HG02885 (cell line): ENCODE results near the gene RTKN2.
A peak's percentile ranks its signal among the peaks of the same experiment; 100 is the strongest.
"Not testable (repeated sequence)": the region's sequence is repeated elsewhere in the genome, so short reads cannot be mapped to it uniquely, and the experiment has no call there.

Experiments
- ATAC-seq: cut with Tn5 transposase; IDR thresholded peaks from one replicate; pipeline ENCODE4 v1.9.1; 2021; ENCODE audit warnings: mild to moderate bottlenecking; ENCODE audit not compliant: unreplicated experiment, poor library complexity

Gene RTKN2

GRCh38 chr10:62259998-62260397 is 8.6 kb downstream of the RTKN2 start:
- ATAC-seq: no peak

GRCh38 chr10:62259456-62259855 is 9.2 kb downstream of the RTKN2 start:
- no peak for ATAC-seq

- no peak for ATAC-seq
Observed at GRCh38 chr10:62258926-62259325, 9.7 kb downstream of the RTKN2 start.

GRCh38 chr10:62253704-62254103 is 14.9 kb downstream of the RTKN2 start:
- no peak for ATAC-seq

- ATAC-seq: no peak
Observed at GRCh38 chr10:62252051-62252450, 16.6 kb downstream of the RTKN2 start.

- no peak for ATAC-seq
Observed at GRCh38 chr10:62250594-62251198, 17.9 kb downstream of the RTKN2 start.

GRCh38 chr10:62249957-62250356 is 18.7 kb downstream of the RTKN2 start:
- ATAC-seq: no peak

GRCh38 chr10:62248465-62248864 is 20.2 kb downstream of the RTKN2 start:
- no peak for ATAC-seq

- ATAC-seq: peak; percentile 73
Observed at GRCh38 chr10:62244785-62245467, 23.7 kb downstream of the RTKN2 start.

- ATAC-seq: no peak
Observed at GRCh38 chr10:62244088-62244487, 24.6 kb downstream of the RTKN2 start.

- ATAC-seq: peak; percentile 29
Observed at GRCh38 chr10:62243647-62243997, 25.0 kb downstream of the RTKN2 start.

- peak; percentile 78 for ATAC-seq
Observed at GRCh38 chr10:62242965-62243646, 25.5 kb downstream of the RTKN2 start.

GRCh38 chr10:62241521-62241920 is 27.1 kb downstream of the RTKN2 start:
- ATAC-seq: not testable (repeated sequence)

- no peak for ATAC-seq
Observed at GRCh38 chr10:62239994-62240393, 28.6 kb downstream of the RTKN2 start.

- no peak for ATAC-seq
Observed at GRCh38 chr10:62238880-62239279, 29.8 kb downstream of the RTKN2 start.

GRCh38 chr10:62237966-62238365 is 30.7 kb downstream of the RTKN2 start:
- no peak for ATAC-seq

- ATAC-seq: no peak
Observed at GRCh38 chr10:62237506-62237905, 31.1 kb downstream of the RTKN2 start.

GRCh38 chr10:62234077-62234605 is 34.5 kb downstream of the RTKN2 start:
- ATAC-seq: no peak

- ATAC-seq: no peak
Observed at GRCh38 chr10:62233356-62234076, 35.1 kb downstream of the RTKN2 start.

- ATAC-seq: no peak
Observed at GRCh38 chr10:62231805-62232204, 36.8 kb downstream of the RTKN2 start.

GRCh38 chr10:62231371-62231770 is 37.3 kb downstream of the RTKN2 start:
- ATAC-seq: no peak
